ENCODE measurements around the gene VILL. TPM values are rescaled to one million over a fixed set of nuclear protein-coding genes. Genes with fewer than 3 reads are reported as not detected.

Gene VILL
- total and polyA plus RNA-seq, 12 donors, result 1.7 to 18.0 (median 7.3) TPM

- intact Hi-C loops (cut with DNase I), result loop anchor here in 1 of 2 donors (10.0 kb wide), 1 partner anchor 114 kb away; no protein-coding TSS in a partner anchor
- peaks cover 4 to 8% of the 10 kb centered on the region in 2 donors for H3K4me1 ChIP-seq (replicated peaks in 1 of 2)
- no peaks in the 10 kb centered on the region for H3K27me3 ChIP-seq
- H3K9me3 ChIP-seq (replicated peaks in 1 of 3), result no peaks in the 10 kb centered on the region
- TF ChIP-seq CTCF (IDR thresholded peaks at IDR 0.05) (no peak), POLR2A (IDR thresholded peaks at IDR 0.05) (no peak)
- 86 to 96% (median 93%) methylated on average over 6 of the region's 6 CpGs for WGBS, 4 donors
- peaks cover 0 to 10% of the 10 kb centered on the region in 2 donors for H3K36me3 ChIP-seq (replicated peaks in 1 of 2)
- DNase-seq, result peak in 2 of 7 donors; percentile 6 to 12
- H3K4me3 ChIP-seq, result no peak overlapping the region
- no peak overlapping the region for H3K27ac ChIP-seq
These were observed 9.8 kb downstream of the VILL start for GRCh38 chr3:38000242-38000916.

GRCh38 chr3:38000965-38001455, 10.4 kb downstream of the VILL start:
- no peaks in the 10 kb centered on the region for H3K9me3 ChIP-seq (replicated peaks in 1 of 3)
- H3K36me3 ChIP-seq (replicated peaks in 1 of 2), result peaks cover 0 to 10% of the 10 kb centered on the region in 2 donors
- no peaks in the 10 kb centered on the region for H3K27me3 ChIP-seq
- WGBS, 4 donors, result 94 to 100% (median 94%) methylated on average over 1 to 6 of the region's 6 CpGs
- peaks cover 4 to 8% of the 10 kb centered on the region in 2 donors for H3K4me1 ChIP-seq (replicated peaks in 1 of 2)
- intact Hi-C loops (cut with DNase I), result loop anchor here in 1 of 2 donors (10.0 kb wide), 1 partner anchor 114 kb away; no protein-coding TSS in a partner anchor
- H3K27ac ChIP-seq, result no peak overlapping the region
- TF ChIP-seq CTCF (IDR thresholded peaks at IDR 0.05), result no peak
- no peak for TF ChIP-seq POLR2A (IDR thresholded peaks at IDR 0.05)
- DNase-seq, result peak in 2 of 7 donors; percentile 7 to 13
- H3K4me3 ChIP-seq, result no peak overlapping the region

GRCh38 chr3:38001456-38002081, 11.0 kb downstream of the VILL start:
- Histone ChIP-seq H3K4me3 (no peak overlapping the region), H3K36me3 (replicated peaks in 1 of 2) (peaks cover 0 to 14% of the 10 kb centered on the region in 2 donors), H3K27me3 (no peaks in the 10 kb centered on the region), H3K27ac (no peak overlapping the region), H3K9me3 (replicated peaks in 1 of 3) (no peaks in the 10 kb centered on the region), H3K4me1 (replicated peaks in 1 of 2) (peaks cover 4 to 8% of the 10 kb centered on the region in 2 donors)
- TF ChIP-seq POLR2A (IDR thresholded peaks at IDR 0.05), result no peak
- intact Hi-C loops (cut with DNase I), result loop anchor here in 1 of 2 donors (10.0 kb wide), 1 partner anchor 113 kb away; no protein-coding TSS in a partner anchor
- 83 to 91% (median 89%) methylated on average over 6 to 9 of the region's 9 CpGs for WGBS, 4 donors
- peak in 3 of 7 donors; percentile 6 to 24 (median 16) for DNase-seq

- TF ChIP-seq CTCF (IDR thresholded peaks at IDR 0.05), result no peak
- no peak for TF ChIP-seq POLR2A (IDR thresholded peaks at IDR 0.05)
- H3K27ac ChIP-seq, result no peak overlapping the region
- intact Hi-C loops (cut with DNase I), result loop anchor here in 1 of 2 donors (10.0 kb wide), 1 partner anchor 112 kb away; no protein-coding TSS in a partner anchor
- peaks cover 4 to 8% of the 10 kb centered on the region in 2 donors for H3K4me1 ChIP-seq (replicated peaks in 1 of 2)
- H3K27me3 ChIP-seq, result no peaks in the 10 kb centered on the region
- 67 to 96% (median 93%) methylated on average over 1 to 6 of the region's 6 CpGs for WGBS, 4 donors
- no peaks in the 10 kb centered on the region for H3K9me3 ChIP-seq (replicated peaks in 1 of 3)
- H3K36me3 ChIP-seq (replicated peaks in 1 of 2), result peaks cover 0 to 14% of the 10 kb centered on the region in 2 donors
- no peak overlapping the region for H3K4me3 ChIP-seq
- DNase-seq, result peak in 3 of 7 donors; percentile 6 to 14 (median 13)
These were observed 11.8 kb downstream of the VILL start for GRCh38 chr3:38002291-38002876.

Data from adrenal gland (tissue), 12 donors.